HG03060 (cell line): Measurements from ENCODE around the gene ACR.

Experiments used
- ATAC-seq: cut with Tn5 transposase; IDR thresholded peaks from one replicate; pipeline ENCODE4 v1.9.1; 2021; ENCODE audit warnings: low read depth, moderate number of reproducible peaks; ENCODE audit not compliant: unreplicated experiment

The ACR gene

GRCh38 chr22:50716290-50717024, 21.5 kb upstream of the ACR start:
- ATAC-seq, result no peak

- ATAC-seq, result no peak
These were observed 20.2 kb upstream of the ACR start for GRCh38 chr22:50717709-50718351.

- no peak for ATAC-seq
These were observed 19.7 kb upstream of the ACR start for GRCh38 chr22:50718352-50718709.

GRCh38 chr22:50719814-50720300, 18.1 kb upstream of the ACR start:
- no peak for ATAC-seq

- no peak for ATAC-seq
These were observed 17.4 kb upstream of the ACR start for GRCh38 chr22:50720301-50721256.

- no peak for ATAC-seq
These were observed 16.7 kb upstream of the ACR start for GRCh38 chr22:50721257-50721844.

GRCh38 chr22:50722048-50722701, 15.8 kb upstream of the ACR start:
- ATAC-seq, result no peak

GRCh38 chr22:50722716-50723428, 15.1 kb upstream of the ACR start:
- ATAC-seq, result no peak

- no peak for ATAC-seq
These were observed 14.0 kb upstream of the ACR start for GRCh38 chr22:50723991-50724390.

GRCh38 chr22:50724616-50725015, 13.4 kb upstream of the ACR start:
- ATAC-seq, result no peak

GRCh38 chr22:50725597-50725996, 12.4 kb upstream of the ACR start:
- ATAC-seq, result no peak

- no peak for ATAC-seq
These were observed 11.2 kb upstream of the ACR start for GRCh38 chr22:50726643-50727340.

GRCh38 chr22:50727678-50728522, 10.1 kb upstream of the ACR start:
- ATAC-seq, result no peak

- ATAC-seq, result no peak
These were observed 9.5 kb upstream of the ACR start for GRCh38 chr22:50728523-50728931.

GRCh38 chr22:50729391-50730012, 8.5 kb upstream of the ACR start:
- no peak for ATAC-seq

GRCh38 chr22:50730013-50730891, 7.8 kb upstream of the ACR start:
- ATAC-seq, result no peak
